DMS53 treated with DMSO at 0.1 percent for 48 hours (cell line): ENCODE measurements around the gene ALOX5AP.
"Not testable (repeated sequence)": the region's sequence is repeated elsewhere in the genome, so short reads cannot be mapped to it uniquely, and the experiment has no call there.

Experiments
- DNase-seq: peaks from one replicate; lab custom pipeline; 2025; ENCODE audit not compliant: unreplicated experiment; lab: John Stamatoyannopoulos, UW

The ALOX5AP gene

DNA sequence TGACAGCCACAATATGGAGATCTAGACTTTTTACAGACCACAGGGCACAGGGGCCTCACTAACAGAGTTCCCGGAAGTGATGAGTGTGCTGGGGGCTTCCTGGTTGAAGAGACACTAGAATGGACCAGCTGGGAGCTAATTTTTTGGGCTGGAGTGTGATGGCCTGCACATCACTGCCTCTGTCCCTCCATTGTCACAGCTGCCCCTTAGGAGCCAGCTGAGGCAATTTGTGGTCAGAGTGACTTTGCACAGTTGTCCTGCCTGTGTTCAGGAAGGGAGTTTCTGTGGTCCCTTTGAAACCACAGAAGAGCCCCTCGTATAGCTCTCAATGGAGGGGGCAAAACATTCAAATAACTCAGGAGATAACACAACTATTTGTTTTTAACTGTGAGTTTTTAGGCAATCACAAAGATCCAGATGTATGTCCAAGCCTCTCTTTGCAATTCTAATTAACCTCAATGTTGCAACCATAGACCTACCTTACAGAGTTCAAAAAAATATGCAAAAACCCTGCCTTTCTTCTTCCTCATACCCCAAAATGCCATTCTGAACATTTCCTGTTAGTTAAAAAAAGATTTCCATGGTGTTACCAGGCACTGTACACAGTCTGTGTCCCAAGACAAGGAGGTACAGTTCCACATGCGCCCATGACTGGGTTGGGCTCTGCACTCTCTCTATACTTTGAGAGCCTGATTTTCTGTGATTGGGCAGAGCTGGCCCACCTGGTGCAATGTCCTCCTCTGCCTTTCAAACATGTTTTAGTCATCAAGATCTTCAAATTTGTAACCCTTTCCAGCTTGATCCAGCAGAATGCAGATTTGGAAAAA is 2.4 kb downstream of the ALOX5AP start:
- no peak for DNase-seq

DNA sequence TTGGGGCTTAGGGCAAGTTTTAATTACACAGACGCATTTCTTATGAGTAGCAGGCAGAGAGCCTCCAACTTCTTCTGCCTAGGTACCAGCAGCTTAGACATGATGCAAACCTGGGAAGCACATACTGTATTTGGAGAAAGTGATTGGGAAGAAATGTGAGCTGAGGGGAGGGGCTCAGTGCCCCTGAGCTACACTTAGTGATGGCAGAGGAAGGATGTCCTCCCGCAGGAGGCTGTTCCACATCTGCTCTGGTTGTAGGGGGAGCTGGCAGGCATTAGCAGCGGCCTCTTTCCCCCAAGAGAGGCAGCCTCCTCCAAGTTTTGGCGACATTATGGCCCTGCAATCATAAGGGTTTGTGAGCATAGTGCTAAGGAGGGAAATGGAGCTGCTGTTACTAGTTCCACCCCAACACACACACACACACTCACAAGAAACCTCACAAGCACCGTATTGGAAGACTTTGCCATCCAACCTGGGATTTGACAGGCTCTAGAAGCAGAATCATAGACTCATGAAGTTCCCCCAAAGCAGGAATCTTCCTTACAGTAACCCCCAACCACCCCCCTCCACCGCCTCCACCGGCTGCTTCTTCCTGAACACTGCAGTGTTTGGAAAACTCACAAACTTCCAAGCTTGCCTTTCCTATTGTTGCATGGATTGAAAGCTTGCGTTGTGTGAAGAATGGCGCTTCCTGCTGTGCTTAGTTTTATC is 3.3 kb downstream of the ALOX5AP start:
- DNase-seq = no peak

DNA sequence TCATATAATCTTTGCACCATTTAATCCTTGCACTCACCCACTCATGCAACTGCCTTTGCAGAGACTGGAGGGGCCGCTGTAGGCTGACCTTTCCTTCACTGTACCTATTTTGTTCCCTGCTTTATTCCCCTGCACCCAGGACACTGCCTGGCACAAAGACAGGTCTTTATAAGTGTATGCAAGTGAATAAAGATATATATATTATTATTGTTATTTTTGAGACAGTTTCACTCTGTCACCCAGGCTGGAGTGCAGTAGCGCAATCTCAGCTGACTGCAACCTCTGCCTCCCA is 3.8 kb downstream of the ALOX5AP start:
- DNase-seq = no peak

DNA sequence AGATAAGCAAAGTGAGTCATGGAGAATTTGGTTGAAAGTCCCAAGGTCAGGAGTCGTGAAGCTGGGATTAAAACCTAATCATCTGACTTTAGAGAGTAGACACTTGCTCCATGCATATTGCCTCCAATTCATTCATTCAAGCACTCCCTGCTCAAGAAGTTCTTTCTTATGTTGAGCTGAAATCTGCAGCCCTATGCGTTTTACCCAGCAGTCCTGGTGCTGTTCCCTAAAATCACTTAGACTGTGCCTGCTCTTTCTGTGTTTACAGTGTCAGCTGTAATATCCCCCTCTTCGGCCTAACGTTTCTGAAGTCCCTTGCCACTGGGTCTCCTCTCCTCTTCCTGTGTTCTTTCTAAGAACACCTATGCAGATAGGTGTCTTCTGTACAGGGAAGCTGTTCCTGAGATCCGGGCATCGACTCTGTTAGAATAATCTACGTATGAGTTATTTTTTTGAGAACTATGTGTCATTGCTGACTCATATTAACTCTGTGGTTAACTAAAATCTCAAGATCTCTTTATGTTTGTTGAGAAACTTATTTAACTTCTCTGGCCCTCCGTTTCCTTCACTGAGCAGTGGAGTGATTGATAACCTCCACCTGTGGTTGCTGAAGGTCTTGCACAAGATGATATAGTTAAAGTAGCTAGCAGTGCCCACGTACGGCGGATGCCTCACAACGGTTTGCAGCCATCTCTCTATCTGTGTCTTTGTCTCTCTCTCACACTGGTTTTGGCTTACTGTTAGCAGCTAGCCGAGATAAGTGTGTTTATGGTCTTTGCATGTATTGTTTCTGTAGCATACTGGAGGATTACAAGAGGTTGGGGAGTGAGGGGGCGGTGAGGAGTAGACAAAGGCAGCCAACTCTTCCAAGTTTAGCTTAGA is 4.7 kb downstream of the ALOX5AP start:
- DNase-seq = no peak

DNA sequence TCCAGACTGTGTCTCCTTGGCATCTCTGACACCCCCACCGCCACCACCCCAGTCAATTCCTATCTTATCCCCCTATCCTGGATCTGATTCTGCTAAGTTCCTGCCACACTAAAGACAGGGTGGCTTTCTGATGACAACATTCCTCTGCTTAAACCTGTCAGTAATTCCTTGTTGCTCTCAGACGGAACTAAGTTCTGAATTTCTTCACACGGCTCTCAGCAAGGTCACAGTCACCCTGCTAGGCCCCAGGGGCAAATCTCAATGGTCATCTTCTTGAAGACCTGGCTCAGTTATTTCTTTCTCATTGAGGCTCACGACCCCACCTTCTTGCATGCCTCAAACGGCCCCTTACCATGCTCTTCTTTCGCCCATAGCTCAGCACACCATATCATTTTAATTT is 7.6 kb downstream of the ALOX5AP start:
- no peak for DNase-seq

DNA sequence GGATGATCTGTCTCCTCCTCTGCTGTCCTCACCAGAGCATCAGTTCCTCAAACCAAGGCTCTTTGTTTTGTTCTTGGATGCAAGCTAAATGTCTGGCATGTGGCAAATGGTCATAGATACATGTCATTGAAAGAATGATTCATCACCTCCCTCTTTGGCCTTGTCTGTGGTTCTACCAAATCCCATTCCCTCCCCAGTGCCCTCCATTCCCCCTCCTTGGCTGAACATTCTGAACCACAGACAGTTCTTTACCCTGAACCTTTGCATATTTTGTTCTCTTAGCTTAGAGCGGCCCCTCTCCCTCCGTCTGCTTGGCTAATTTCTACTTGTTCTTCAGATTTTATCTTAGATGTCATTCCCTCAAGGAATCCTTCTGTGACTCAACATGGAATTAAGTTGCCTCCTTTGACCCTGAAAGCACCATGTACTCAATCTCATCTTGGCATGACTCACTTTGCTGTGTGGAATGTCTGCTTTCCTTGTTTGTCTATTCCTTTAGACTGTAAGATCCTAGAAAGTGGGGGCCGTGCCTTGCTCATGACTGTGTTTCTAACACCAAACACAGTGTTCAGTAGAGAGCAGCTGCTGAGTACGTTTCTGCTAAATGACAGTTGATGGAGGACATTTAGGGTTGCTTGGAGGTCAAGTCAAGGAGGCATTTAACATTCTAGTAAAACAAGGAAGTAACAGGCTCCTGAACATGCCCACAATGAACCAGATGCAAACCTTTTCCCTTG is 8.1 kb downstream of the ALOX5AP start:
- no peak for DNase-seq

DNA sequence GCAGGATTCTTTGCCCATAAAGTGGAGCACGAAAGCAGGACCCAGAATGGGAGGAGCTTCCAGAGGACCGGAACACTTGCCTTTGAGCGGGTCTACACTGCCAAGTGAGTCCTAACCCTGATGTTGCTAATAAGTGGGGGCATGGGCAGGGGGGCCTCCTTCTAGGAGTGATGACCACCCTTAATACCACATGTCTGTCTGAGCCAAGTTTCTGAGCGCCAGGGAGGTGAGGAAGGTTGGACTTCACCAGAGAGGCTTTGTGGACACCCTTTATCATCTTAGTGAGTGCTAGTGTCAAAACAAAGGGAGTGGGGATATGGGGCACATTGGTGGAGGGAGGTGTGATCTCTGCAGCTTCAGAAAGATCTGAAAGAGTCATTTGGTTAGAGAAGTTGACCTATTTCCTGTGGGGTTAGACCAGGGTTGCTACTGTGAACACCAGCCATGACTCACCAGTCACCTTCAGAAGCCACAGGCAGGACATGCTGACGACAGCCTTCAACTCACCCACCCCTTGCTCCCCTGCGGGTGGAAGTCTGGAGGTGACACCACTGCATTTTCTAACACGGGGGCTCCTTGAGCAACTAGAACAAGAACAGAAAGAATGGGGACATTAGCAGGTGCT is 8.8 kb downstream of the ALOX5AP start:
- DNase-seq = no peak

DNA sequence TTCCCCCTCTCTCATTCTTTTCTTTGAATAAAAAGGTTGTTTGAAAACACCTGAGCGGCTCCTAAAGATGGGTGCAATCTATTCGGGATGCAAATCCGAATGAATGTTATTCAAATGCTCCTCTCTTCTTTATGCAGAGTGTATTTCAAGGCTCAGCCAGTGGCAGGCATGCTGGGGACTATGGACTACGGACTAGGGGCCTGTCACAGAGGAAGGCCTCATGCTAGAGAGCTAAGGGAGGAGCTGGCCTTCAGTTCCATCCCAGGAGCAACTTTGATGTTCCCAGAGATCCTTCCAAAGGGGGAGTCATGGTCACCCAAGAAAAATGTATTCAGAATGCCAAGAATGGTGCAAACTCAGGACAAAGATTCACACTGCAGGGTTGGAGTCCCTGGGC is 9.3 kb downstream of the ALOX5AP start:
- DNase-seq = no peak

DNA sequence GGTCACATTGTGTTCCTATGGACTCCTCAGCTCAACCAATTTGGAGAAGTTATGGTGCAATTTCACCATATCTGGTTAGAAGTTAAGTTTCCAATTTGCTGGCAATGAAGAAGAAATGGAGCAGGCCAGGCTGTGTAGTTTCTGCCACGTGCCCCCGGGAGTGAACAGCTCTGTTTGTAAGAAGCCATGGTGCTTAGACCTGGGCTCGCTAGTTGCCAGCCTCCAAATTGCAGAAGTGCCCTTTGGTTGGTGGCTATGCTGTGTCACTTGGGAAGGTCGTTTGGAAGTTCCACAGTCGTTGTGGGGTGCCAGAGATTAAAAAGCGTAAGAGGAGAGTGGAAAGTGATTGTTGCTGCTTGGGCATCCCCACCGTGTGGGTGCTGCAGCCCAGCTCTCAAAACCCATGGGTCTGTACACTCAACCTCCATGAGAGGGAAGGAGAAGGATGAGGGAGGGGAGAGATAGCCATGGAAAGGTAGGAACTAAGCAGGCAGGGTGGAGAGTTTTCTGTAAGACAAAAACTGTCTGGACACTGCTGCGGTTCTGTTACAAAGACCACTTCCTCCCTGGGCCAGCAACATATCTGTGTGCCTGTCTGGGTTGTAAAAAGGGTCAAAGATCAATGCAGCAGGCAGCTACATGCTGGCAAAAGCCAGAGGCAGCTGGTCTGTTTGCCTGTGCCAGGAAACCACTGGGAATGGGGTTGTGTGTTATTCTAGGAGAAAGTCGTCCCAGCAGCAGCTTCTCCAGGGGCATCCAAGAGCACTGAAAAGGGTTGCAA is 10.8 kb downstream of the ALOX5AP start:
- no peak for DNase-seq

DNA sequence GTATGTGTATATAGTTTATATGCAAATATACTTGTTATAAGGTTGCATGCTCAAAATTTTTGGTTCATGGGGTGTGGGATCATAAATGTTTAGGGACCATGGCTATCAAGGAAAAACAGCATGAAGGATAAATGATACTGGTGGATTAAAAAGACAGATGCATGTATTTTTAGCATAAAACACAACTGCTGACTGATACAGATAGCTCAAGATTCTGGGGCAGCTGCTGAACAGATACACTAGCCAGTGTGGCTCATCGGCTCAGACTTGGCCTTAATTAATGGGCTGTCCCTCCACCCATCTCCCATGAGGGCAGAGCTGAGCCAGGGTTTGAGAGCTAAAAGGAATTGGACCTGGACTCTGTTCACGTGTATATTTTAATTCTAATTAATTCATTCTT is 11.4 kb downstream of the ALOX5AP start:
- DNase-seq = no peak

DNA sequence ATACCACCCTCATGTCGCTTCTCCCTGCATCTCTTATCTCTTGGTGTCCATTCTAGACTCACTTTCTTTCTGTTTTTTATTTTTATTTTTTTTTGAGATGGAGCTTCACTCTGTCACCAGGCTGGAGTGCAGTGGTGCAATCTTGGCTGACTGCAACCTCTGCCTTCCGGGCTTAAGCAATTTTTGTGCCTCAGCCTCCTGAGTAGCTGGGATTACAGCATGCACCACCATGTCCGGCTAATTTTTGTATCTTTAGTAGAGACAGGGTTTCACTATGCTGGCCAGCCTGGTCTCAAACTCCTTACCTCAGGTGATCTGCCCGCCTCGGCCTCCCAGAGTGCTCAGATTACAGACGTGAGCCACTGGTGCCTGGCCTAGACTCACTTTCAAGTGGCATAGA is 12.5 kb downstream of the ALOX5AP start:
- not testable (repeated sequence) for DNase-seq

DNA sequence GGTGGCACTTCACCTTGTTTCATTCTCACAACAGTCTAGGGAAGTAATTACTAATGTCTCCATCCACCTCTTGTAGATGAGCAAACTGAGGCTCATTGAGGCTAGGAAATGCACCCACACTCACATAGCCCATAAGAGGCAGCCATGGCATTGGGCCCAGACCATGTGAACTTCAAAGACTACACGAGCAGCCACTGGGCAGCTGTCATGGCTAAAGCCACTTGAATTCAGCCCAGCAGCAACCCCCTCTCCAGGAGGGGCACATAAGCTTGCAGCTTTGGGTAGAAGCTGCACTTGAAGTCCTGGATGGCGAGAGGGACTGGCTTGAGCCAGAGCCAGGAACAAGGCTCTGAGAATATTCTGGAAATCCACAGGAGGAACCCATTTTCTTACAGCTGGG is 13.4 kb downstream of the ALOX5AP start:
- DNase-seq = no peak

DNA sequence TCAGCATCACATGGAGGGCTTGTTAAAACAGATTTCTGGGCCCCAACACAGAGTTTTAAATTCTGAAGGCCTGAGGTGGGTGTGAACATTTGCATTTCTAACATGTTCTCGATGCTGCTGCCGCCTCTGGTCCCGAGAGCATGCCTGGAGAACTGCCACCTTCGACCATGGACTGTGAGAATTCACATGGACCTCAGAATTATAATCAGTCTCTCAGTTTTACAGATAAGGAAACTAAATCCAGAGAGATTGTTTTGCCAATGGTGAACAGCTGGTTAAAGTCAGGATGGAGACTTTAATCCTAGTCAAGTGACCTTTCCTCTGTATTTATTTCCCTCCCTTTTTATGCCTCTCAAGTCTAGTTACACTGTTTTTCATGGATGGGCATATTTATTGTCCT is 14.7 kb downstream of the ALOX5AP start:
- DNase-seq = no peak

DNA sequence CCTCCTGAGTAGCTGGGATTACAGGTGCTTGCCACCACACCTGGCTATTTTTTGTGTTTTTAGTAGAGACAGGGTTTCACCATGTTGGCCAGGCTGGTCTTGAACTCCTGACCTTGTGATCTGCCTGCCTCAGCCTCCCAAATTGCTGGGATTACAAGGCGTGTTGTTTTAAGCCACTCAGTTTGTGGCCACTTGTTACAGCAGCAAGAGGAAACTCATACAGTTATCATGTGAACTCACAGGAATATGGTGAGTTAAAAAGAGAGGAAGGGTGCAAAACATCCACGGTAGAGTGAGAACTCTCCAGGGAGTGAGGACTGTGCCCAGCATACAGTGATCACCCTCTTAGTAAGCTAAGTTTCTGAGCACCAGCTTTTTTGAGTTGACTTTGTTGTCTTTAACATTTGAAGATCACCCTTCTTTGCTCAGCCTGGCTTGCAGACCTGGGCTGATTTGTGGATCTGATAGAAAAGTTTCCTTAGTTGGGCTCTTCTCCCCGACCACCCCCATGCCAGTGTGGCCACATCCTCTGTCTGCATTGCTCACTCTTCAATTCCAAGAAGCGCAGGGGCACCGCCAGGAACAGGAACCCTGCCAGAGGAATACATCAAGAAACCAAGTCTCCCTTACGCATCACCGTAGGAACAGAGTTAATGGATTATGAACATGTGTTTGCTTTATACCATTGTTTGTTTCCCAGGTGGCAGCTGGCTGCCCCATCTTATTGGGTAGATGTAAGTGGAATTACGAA is 16.0 kb downstream of the ALOX5AP start:
- no peak for DNase-seq

DNA sequence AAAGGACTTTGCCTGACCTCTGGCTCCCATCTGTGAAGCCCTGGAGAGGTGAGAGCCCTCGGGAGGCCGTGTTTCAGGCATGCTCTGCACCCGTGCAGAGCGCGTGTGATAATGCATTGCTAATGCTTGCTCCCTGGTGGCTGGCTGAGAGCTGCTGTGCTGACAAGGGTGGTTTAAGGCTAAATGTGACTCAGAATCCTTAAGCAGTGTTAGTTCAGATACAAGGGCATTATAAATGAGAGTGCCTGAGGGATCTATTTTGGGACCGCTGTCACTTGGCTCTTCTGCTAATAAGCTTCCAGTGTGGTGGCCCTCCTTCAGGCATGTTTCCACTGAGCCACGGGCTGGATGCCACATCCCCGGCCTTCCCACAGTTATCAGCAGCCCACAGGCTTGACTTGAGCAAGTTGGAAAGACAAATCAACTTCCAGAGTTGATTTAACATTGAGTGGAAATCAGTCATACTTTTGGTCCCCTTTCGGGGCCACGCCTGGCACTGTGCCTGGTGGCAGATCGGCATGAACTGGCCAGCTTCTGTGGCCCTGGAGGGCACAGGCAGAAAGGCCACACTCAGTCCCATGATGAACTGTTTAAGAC is 17.0 kb downstream of the ALOX5AP start:
- DNase-seq = no peak

DNA sequence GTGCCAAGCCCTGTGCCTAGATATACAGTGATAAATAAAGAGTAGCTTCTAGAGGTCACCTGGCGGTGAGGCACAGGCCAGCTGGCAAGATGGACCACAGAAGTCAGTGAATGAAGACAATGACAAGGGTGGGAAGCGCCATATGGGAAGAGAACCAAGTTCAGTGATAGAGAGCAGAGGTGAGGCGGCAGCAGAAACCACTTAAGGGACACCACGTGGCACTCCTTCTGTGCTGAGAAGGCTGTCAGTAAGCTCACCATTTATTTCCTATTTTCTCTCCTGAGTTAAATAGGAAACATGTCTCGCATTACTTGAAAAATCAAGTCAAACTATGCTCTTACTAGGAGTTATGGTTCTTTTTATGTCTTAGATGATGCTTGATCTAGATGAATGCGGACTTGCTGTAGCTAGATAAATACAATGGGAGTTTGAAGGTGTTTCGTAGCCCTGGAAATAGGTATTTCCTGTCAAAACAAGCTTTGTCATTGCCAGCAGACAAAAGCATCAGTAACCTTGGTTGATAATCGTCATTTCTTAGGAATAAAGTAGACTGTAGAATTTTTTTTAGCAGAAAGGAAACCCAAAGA is 17.8 kb downstream of the ALOX5AP start:
- DNase-seq = no peak

DNA sequence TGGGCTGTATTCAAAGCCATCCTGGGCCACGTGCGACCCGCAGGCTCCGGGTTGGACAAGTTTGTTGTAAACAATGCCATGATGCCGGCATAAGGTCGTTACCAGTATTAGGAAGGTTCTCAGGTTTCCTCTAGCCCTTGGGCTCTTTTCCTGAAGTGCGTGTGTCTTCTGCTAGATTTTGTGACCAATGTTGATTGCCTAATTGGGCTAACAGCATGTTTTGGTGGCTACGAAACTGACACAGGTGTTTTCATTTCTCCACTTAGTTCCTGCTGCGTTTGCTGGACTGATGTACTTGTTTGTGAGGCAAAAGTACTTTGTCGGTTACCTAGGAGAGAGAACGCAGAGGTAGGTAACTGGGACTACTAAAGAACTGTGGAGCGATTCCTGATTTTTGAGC is 20.3 kb downstream of the ALOX5AP start:
- DNase-seq = no peak

DNA sequence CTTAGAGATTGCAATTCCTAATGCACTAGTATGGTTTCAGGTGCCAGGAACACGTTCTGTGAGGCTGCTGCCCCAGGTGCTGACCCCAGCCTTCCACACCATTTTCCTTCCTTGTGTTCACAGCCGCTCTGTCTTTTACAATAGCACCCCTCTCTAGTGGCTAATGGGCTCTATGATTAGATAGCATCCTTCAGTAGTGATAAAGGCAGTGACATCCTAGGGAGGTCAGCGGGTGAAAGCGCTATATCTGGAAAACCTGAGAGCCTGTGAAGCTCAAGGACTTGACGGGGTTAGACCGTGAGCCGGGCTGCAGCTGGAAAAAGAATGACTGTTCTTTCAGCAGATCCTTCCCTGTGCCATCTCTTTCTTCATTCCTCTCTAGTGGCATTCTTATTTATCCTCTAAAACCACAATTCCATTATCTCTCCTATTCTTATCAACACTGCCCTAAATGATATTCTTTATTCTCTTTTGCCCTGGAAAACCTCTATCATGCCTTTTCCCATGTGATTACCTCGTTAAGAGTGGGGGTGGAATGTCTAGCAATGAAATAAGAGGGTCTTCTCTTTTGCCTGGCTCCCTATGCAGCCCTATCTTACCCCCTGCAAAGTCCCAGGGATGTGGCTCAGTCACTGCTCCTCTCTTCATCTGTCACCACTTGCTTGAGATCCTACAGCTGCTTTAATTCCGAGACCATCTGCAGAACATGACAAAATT is 21.8 kb downstream of the ALOX5AP start:
- DNase-seq = no peak
